ENCODE measurements around the gene FHOD3.

The FHOD3 gene

DNA sequence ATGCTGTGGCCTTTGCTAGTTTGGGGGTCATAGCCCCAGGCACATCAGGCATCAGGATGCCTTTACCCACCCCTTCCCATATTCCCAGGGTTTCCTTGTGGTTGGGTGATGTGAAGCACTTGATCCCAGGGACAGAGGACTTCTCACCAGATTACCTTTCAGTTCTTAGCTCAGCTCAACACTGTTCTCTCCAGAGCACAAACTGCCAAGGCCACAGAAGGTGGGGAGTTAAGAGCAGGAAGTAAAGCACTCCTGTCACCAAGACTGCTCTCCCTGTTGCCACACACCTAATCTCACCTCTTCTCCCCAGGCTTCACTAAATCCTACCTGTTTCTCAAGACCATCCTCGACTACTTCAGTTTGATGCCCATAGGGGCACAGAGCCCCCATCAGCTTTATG, 25.9 kb downstream of the FHOD3 start:
- FAIRE-seq = no peak

- FAIRE-seq = no peak
Measured at GRCh38 chr18:36325846-36326245, 28.3 kb downstream of the FHOD3 start.

DNA sequence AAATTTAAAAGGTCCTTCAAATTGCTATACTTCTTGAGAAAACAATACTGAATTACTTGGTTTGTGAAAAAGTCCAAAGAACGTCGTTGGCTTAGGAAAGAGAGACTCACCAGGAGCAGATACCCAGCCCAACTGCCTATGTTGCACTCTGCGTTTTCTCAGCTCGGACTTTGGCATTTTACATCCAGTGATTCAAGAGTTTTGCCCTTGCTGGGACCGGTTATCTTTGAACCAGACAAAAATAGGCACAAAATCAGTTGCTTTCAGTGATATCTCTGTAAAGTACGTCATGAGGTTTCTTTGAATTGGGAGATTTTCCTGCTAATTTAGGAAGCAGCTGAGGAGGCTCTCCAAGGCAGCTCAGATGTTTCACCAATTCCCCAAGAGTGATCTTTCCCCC, 29.3 kb downstream of the FHOD3 start:
- no peak for FAIRE-seq

DNA sequence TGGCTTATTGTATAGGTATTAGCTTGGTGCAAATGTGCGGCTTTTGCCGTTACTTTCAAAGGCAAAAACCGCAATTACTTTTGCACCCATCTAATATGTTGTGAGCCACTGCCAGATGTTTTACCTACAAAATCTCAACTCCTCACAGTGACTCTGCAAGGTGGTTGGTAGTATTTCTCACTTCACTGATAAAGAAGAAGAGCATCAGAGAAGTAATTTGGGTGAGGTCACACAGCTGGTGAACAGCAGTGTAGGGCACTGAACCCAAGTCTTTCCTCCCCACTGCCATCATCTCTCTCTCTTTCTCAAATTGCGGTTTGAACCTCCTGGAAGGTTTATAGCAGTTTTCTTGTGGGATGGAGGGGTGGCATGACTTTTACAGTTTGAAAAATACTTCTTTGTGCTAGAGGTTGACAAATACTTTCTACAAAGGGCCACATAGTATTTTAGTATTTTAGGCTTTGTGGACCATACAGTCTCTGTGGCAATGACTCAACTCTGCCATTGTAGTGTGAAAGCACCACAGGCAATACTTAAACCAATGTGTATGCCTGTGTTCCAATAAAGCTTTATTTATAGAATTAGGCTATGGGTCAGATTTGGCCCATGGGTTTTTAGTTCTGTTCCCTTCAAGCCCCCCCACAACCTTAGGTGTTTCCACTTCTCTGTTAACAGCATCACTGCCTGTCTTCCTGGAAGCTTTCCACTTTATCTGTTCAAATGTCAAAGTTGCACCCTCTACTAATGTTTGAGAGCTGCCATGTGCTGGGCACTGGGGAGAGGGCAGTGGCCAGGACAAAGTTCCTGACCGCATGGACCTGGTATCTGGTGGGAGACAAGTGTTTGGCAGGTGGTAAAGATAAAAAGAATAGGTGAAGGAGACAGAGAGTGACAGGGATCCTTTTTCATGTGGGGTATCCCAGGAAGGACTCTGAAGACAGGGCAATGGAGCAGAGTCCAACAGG, 30.1 kb downstream of the FHOD3 start:
- no peak for FAIRE-seq

DNA sequence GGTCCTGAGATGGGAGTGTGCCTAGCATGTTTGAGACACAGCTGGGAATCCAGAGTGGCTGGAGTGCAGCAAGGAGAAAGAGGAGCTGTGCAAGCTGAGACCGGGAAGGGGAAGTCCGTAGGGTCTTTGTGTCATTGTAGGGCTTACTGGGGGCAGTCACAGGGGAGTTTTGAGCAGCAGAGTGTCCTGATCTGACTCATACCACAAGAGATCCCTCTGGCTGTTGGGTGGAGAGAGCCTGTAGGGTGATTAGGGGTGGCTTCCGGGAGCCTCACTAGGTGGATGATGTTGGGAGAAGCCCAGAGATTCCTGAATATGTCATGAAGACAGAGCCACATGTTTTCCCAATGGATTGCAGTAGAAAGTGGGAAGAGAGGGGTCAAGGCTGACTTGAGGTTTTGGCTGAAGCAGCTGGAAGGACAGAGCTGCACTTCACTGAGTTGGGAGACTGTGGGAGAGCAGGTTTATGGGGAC, 30.9 kb downstream of the FHOD3 start:
- no peak for FAIRE-seq

GRCh38 chr18:36328916-36329315, 31.4 kb downstream of the FHOD3 start:
- FAIRE-seq = no peak

- no peak for FAIRE-seq
Measured at GRCh38 chr18:36329684-36330434, 32.3 kb downstream of the FHOD3 start.

GRCh38 chr18:36330435-36331052, 33.0 kb downstream of the FHOD3 start:
- FAIRE-seq = no peak

- no peak for FAIRE-seq
Measured at GRCh38 chr18:36331521-36331971, 34.0 kb downstream of the FHOD3 start.

DNA sequence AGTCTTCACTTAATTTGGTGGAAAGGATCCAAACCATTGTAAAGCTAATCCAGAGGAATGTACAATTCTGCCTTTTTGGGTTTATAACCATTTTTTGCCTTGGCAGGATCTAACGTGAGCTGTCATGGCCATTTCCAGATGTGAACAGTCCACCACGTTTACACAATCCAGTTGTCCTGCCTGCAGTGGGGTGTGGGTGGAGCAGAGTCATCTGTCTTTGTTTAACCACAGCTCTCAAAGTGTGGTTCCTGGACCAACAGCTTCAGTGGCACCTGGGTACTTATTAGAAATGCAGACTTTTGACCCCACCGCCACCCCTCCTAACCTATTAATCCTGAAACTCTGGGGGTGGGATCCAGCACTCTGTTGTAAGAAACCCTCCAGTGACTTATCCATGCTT, 35.9 kb downstream of the FHOD3 start:
- no peak for FAIRE-seq

GRCh38 chr18:36334798-36335197, 37.3 kb downstream of the FHOD3 start:
- no peak for FAIRE-seq

DNA sequence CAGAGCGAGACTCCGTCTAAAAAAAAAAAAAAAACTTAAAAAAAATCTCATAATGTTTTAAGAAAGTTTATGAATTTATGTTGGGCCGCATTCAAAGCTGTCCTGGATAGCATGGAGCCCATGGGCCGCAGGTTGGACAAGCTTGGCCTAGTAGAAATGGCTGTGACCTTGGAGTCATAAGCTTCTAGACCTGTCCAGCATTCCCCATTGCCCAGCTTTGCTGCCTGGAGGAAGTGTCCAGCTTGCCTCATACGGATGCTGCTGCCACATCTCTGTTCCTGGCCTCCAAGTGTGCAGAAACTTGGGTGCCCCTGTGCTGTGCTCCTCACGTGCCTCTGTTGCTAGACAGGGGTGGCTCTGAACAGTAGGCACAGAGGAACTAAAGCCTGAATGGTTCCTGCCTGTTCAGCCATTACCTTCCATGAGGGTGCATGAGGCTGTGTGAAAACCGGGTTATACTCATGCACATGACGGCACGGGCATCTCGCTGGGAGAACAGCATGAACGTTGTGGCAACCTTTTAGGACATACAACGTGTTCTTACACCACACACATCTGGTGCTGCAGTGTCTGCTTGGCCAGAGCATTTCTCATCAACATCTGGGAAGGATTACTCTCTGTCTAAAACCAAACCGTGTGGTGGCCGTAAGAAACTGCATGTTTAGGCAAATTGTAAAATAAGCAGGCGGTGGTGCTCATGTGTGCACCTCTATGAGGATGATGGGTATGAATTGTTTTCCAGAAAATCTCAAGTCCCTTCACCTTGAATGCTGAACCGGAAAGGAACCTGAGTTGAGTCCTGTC, 38.2 kb downstream of the FHOD3 start:
- FAIRE-seq = no peak

GRCh38 chr18:36337679-36338402, 40.3 kb downstream of the FHOD3 start:
- no peak for FAIRE-seq

- no peak for FAIRE-seq
Measured at GRCh38 chr18:36338403-36338933, 41.0 kb downstream of the FHOD3 start.

DNA sequence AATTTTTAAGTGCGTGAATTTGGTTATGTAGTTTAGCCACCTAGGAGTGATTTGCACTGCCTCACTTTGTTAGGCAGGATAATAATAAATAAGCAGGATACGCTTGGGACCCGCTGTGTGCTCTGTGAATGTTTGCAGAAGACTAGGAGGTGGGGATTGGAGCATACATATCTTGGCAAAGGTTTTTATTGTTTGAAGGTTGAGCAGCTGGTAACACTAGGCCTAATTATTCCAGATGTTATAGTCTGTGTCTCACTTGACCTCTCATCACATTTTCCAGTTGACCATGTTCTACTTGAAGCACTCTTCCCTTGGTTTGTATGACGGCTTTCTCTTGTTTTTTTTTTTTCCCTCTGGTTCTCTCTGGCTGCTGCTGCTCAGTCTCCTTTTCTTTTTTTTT, 42.7 kb downstream of the FHOD3 start:
- FAIRE-seq = no peak

DNA sequence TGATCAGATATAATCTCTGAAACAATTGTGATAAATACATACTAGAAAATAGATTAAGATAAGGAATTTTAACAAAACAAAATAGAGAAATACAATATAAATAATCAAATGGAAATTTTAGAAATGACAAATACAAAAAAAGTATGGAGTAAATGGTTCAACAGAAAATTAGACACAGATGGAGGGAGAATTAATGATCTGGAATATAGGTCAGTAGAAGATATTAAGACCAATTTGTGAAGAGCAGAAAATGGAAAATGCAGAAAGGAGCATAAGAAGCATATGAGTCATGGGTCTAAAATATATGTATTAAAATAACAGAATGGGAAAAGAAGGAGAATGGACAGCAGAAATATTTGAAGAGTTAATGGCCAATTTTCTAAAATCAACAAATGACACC, 44.4 kb downstream of the FHOD3 start:
- no peak for FAIRE-seq

DNA sequence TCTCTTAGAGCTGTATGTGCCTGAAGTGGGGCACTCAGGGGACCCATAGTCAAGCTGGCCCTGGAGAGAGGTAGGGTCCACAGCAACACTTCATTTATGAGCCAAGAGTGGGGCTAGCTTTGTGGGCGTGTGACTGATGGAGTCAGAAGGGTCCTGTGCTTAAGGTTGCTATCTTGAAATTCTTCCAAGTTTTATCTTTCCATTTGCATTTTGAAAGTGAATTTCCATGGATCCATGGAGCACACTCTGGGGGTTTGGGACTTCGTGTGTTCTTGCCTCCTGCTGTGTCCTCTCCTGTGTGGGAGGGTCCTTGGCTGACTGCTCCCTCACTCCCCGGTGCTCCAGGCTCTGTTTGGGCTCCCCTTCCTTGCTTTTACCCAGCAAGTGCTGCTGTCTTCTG, 50.8 kb downstream of the FHOD3 start:
- FAIRE-seq = no peak

GRCh38 chr18:36348971-36349417, 51.5 kb downstream of the FHOD3 start:
- FAIRE-seq = no peak

DNA sequence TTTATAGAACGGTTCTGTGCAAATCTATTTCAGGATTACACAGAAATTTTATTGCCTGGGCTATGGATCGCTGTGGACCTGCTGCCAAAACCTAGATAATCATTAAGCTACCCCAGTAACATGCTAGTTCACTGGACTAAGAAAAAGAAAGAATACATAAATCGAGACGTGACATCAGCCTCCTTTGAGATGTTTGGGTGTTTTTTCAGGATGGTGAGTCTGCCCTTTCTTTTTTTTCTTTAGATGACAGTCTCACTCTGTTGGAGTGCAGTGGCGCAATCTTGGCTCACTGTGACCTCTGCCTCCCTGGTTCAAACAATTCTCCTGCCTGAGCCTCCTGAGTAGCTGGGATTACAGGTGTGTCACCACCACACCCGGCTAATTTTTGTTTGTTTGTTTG, 52.0 kb downstream of the FHOD3 start:
- FAIRE-seq = no peak

DNA sequence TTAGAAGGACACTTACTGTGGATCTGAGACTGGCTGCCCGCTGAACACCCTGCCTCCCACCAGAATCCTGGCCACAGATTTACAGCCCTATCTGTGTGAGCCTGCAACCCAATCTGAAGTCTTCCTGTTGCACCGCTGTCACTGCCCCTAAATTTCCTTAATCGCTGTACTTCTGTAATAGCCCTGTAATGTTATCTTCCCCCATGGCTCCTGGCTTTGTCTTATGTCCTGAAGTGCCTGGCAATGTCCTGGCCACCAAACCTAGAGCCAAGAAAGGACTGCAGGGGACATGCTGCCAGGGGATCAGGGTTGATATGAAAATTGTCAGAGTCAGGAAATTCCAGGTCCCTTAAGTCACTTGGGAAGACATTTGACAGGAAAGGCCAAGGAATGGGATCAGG, 52.7 kb downstream of the FHOD3 start:
- FAIRE-seq = no peak

- no peak for FAIRE-seq
Measured at GRCh38 chr18:36350839-36351469, 53.4 kb downstream of the FHOD3 start.
